Ovary (tissue), 9 donors: ENCODE measurements around the gene SLC35A3. TPM values are rescaled to one million over a fixed set of nuclear protein-coding genes. Genes with fewer than 3 reads are reported as not detected.

Source experiments
- DNase-seq, 5 donors: peaks; one replicate each; pipeline ENCODE4 v3.0.0-alpha.2; 2019 to 2020
- H3K27ac ChIP-seq, 2 donors: fragments of 200-600 bp; one replicate each; pipeline versions ENCODE4 v1.5.1 to v1.8.0; 2019 to 2022
- H3K27me3 ChIP-seq: fragments of 200-600 bp; one replicate; pipeline ENCODE4 v1.8.0; 2022
- H3K36me3 ChIP-seq: fragments of 200-600 bp; sonication (generic); one replicate; pipeline ENCODE4 v1.5.1; 2019
- H3K4me1 ChIP-seq: one replicate; pipeline ENCODE4 v1.8.1; 2013; ENCODE audit warnings: mild to moderate bottlenecking, moderate library complexity; ENCODE audit not compliant: insufficient read depth
- H3K4me3 ChIP-seq: fragments of 200-600 bp; sonication (generic); one replicate; pipeline ENCODE4 v1.5.1; 2017
- H3K9me3 ChIP-seq, 2 donors: fragments of 200-600 bp in 1 of 2; sonication (generic) in 1 of 2; one replicate each; pipeline versions ENCODE4 v1.5.1 to v1.8.1; 2013 to 2019; ENCODE audit warnings: mild to moderate bottlenecking in 1 of 2, moderate library complexity in 1 of 2
- EP300 ChIP-seq: sonication (generic); formaldehyde crosslinking; IDR thresholded peaks from one replicate; pipeline ENCODE4 v1.6.1; 2017; ENCODE audit warnings: antibody characterized with exemption
- POLR2A ChIP-seq: fragments of 450-650 bp; IDR thresholded peaks from one replicate; pipeline ENCODE4 v1.6.1; 2017; ENCODE audit warnings: antibody characterized with exemption, mild to moderate bottlenecking, moderate library complexity
- WGBS, 3 donors: extraction: QIAGEN DNeasy Blood & Tissue Kit in 1 of 3; methylation state at CpG; one replicate each; pipeline versions ENCODE4 v1.1.5 to v1.1.7; 2013 to 2017; 5-methylcytosine and 5-hydroxymethylcytosine counted together
- intact Hi-C, 4 donors: fragments of 100-400 bp; cut with DNase I; formaldehyde crosslinking; loops; one replicate each; pipeline versions ENCODE4 v1.11.0 to v1.15.1; 2022 to 2023
- polyA plus RNA-seq, 2 donors: library from polyadenylated mRNA; stranded (reverse); fragments of 200-250 nt in 1 of 2; fragments of 350-450 nt in 1 of 2; fragmentation: Illumina TruSeq in 1 of 2; extraction: RNeasy Lipid Tissue Mini Kit (QIAGEN cat#74804) in 1 of 2; gene quantifications; one replicate each; pipeline ENCODE4 v1.2.3, GENCODE V29; 2013 to 2014
- total RNA-seq, 7 donors: library from RNA; depleted of rRNA in 2 of 7; stranded (reverse); fragments of >200 nt in 2 of 7; fragmentation: NEBNext Ultra II Directional in 3 of 7; extraction: Animal tissue kit (Norgen Biotek cat#: 25700) in 3 of 7; gene quantifications; one replicate each; pipeline versions ENCODE4 v1.1.0 to v1.2.4, GENCODE V29; 2016 to 2023
- TF ChIP-seq, protein P1 (sequence below), 3 donors: fragments of 450-650 bp in 2 of 3; fragments of 200-600 bp in 1 of 3; IDR thresholded peaks; one replicate each; pipeline versions ENCODE4 v1.5.1 to v1.8.0; 2016 to 2022; ENCODE audit warnings: antibody characterized with exemption in 3 of 3, mild to moderate bottlenecking in 1 of 3
- donor health status: DM: no; HTN: no; CAD: no; lungs with moderate emphysema.
- donor health status: DM: no; HTN: no; CAD: no.
- donor health status: Bipolar disorder and iron deficiency.
- donor health status: DM: yes; HTN: yes; CAD: no.
- donor health status: DM: no; HTN: no; CAD: no.
- donor health status: DM: yes; HTN: yes; CAD: no.

The SLC35A3 gene
- total and polyA plus RNA-seq, 9 donors: 7.7 to 22.8 (median 14.3) TPM

DNA sequence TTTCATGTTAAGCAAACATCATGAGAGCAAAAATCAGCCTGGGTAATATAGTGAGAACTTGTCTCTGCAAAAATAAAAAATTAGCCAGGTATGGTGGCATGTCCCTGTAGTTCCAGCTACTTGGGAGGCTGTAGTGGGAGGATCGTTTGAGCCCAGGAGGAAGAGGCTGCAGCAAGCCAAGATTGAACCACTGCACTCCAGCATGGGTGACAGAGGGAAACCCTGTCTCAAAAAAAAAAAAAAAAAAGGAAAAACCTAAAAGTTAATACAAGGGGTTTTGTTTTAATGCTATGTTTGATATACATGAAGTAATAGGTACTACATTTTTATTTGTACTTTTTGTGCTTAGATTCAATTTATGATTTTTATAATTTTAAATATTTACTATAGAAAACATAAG lies 27.1 kb upstream of the SLC35A3 start:
- no peak for DNase-seq
- 70 to 83% (median 79%) methylated on average over 1 of the region's 1 CpG for WGBS, 3 donors

DNA sequence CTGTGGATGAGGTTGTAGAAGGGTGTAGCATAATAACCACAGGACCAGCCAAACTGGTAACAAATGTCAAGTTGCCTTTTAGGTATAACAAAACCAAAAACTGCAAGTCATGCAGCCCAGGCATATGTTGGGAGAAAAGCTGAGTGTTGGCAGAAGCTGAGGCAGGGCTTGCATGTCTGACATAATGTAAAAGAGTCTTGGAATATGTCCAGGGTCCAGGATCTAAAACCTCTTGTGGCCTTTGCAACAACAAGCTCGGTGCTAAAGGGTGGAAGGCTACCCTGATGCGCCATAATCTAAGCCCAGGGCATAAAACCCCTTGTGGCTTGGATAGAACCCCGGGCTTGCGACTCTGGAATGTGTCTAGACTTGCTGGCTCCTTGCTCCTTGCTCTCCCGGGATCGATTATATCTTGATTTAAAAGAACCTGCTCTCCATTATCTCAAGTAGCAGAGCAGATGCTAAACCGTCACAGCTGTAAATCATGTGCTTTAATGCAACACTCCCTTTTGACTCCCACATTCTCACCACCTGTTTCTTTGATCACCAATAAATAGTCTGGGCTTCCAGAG lies 26.5 kb upstream of the SLC35A3 start:
- H3K4me3 ChIP-seq: no peak overlapping the region

More for the DNA sequence above, 27.1 kb upstream of the SLC35A3 start:
- Histone ChIP-seq H3K4me3 (no peak overlapping the region), H3K4me1 (no peaks in the 10 kb centered on the region), H3K27ac (no peak overlapping the region), H3K27me3 (no peaks in the 10 kb centered on the region), H3K9me3 (no peaks in the 10 kb centered on the region), H3K36me3 (no peaks in the 10 kb centered on the region)
- intact Hi-C loops: no loop called here
- TF ChIP-seq, protein P1, sequence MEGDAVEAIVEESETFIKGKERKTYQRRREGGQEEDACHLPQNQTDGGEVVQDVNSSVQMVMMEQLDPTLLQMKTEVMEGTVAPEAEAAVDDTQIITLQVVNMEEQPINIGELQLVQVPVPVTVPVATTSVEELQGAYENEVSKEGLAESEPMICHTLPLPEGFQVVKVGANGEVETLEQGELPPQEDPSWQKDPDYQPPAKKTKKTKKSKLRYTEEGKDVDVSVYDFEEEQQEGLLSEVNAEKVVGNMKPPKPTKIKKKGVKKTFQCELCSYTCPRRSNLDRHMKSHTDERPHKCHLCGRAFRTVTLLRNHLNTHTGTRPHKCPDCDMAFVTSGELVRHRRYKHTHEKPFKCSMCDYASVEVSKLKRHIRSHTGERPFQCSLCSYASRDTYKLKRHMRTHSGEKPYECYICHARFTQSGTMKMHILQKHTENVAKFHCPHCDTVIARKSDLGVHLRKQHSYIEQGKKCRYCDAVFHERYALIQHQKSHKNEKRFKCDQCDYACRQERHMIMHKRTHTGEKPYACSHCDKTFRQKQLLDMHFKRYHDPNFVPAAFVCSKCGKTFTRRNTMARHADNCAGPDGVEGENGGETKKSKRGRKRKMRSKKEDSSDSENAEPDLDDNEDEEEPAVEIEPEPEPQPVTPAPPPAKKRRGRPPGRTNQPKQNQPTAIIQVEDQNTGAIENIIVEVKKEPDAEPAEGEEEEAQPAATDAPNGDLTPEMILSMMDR (IDR thresholded peaks at IDR 0.05): no peak
- TF ChIP-seq POLR2A: no peak
- no peak for TF ChIP-seq EP300

GRCh38 chr1:99944192-99944591 lies 25.6 kb upstream of the SLC35A3 start:
- Histone ChIP-seq H3K9me3 (no peaks in the 10 kb centered on the region), H3K4me1 (no peaks in the 10 kb centered on the region), H3K27ac (no peak overlapping the region), H3K27me3 (no peaks in the 10 kb centered on the region), H3K36me3 (no peaks in the 10 kb centered on the region), H3K4me3 (no peak overlapping the region)
- intact Hi-C loops: no loop called here
- WGBS, 3 donors: 70 to 83% (median 79%) methylated on average over 1 of the region's 1 CpG
- no peak for DNase-seq
- TF ChIP-seq POLR2A (no peak), EP300 (no peak)
- TF ChIP-seq, protein P1 (IDR thresholded peaks at IDR 0.05): no peak

More for the DNA sequence above, 26.5 kb upstream of the SLC35A3 start:
- no peak overlapping the region for H3K27ac ChIP-seq
- TF ChIP-seq POLR2A (no peak), EP300 (no peak)
- TF ChIP-seq, protein P1 (IDR thresholded peaks at IDR 0.05): no peak
- no peaks in the 10 kb centered on the region for H3K36me3 ChIP-seq
- no peak for DNase-seq
- H3K4me1 ChIP-seq: no peaks in the 10 kb centered on the region
- H3K27me3 ChIP-seq: no peaks in the 10 kb centered on the region
- 9 to 21% (median 18%) methylated on average over 7 of the region's 7 CpGs for WGBS, 3 donors
- no peaks in the 10 kb centered on the region for H3K9me3 ChIP-seq
- intact Hi-C loops: no loop called here

GRCh38 chr1:99945174-99945573 lies 24.6 kb upstream of the SLC35A3 start:
- H3K4me3 ChIP-seq: no peak overlapping the region
- no peaks in the 10 kb centered on the region for H3K9me3 ChIP-seq
- no peak for DNase-seq
- no peaks in the 10 kb centered on the region for H3K4me1 ChIP-seq
- TF ChIP-seq EP300 (no peak), POLR2A (no peak)
- TF ChIP-seq, protein P1 (IDR thresholded peaks at IDR 0.05): no peak
- H3K27ac ChIP-seq: no peak overlapping the region
- WGBS, 3 donors: 57 to 66% (median 63%) methylated on average over 1 of the region's 1 CpG
- no peaks in the 10 kb centered on the region for H3K27me3 ChIP-seq
- intact Hi-C loops: no loop called here
- no peaks in the 10 kb centered on the region for H3K36me3 ChIP-seq
